Right atrium auricular region (tissue), 2 donors: ENCODE results near the gene ASIC4. TPM values are rescaled to one million over a fixed set of nuclear protein-coding genes. Genes with fewer than 3 reads are reported as not detected.

Experiments
- DNase-seq: peaks from one replicate; pipeline ENCODE4 v3.0.0-alpha.2; 2019; ENCODE audit warnings: low spot score
- H3K27ac ChIP-seq, 2 donors: fragments of 200-600 bp; sonication (generic); 1 replicate in 1 of 2; 2 replicates in 1 of 2; pipeline ENCODE4 v1.5.1; 2016 to 2019
- H3K27me3 ChIP-seq, 2 donors: fragments of 200-600 bp; sonication (generic); one replicate each; pipeline versions ENCODE4 v1.5.1 to v1.6.0; 2017 to 2019
- H3K36me3 ChIP-seq: fragments of 200-600 bp; sonication (generic); one replicate; pipeline ENCODE4 v1.5.1; 2016
- H3K4me1 ChIP-seq, 2 donors: fragments of 200-600 bp; sonication (generic); one replicate each; pipeline versions ENCODE4 v1.5.1 to v1.6.0; 2017 to 2019
- H3K4me3 ChIP-seq, 2 donors: fragments of 200-600 bp; sonication (generic); 1 replicate in 1 of 2; 2 replicates in 1 of 2; pipeline ENCODE4 v1.5.1; 2017 to 2019; ENCODE audit warnings: mild to moderate bottlenecking in 1 of 2, moderate library complexity in 1 of 2
- H3K9me3 ChIP-seq, 2 donors: fragments of 200-600 bp; sonication (generic); one replicate each; pipeline ENCODE4 v1.5.1; 2019
- CTCF ChIP-seq, 2 donors: fragments of 200-600 bp; sonication (generic); IDR thresholded peaks; one replicate each; pipeline ENCODE4 v1.5.1; 2019; ENCODE audit warnings: antibody characterized with exemption in 2 of 2
- total RNA-seq, 2 donors: library from RNA; depleted of rRNA; stranded (reverse); fragments of >200 nt; gene quantifications; one replicate each; pipeline ENCODE4 v1.1.0, GENCODE V29; 2016

The ASIC4 gene
- total RNA-seq, 2 donors from 2014 or later = not detected

- TF ChIP-seq CTCF (IDR thresholded peaks at IDR 0.05) = no peak
- no peak overlapping the region for H3K27ac ChIP-seq
- no peaks in the 10 kb centered on the region for H3K27me3 ChIP-seq
- DNase-seq = no peak
- no peak overlapping the region for H3K4me3 ChIP-seq
- no peaks in the 10 kb centered on the region for H3K9me3 ChIP-seq
- peaks cover 0 to 14% of the 10 kb centered on the region in 2 donors for H3K4me1 ChIP-seq
- peaks cover 32% of the 10 kb centered on the region for H3K36me3 ChIP-seq
These were observed 52.4 kb downstream of the ASIC4 start for GRCh38 chr2:219566640-219567039.

GRCh38 chr2:219567131-219567530, 52.8 kb downstream of the ASIC4 start:
- TF ChIP-seq CTCF (IDR thresholded peaks at IDR 0.05) = no peak
- no peak for DNase-seq
- Histone ChIP-seq H3K9me3 (no peaks in the 10 kb centered on the region), H3K27ac (no peak overlapping the region), H3K4me3 (no peak overlapping the region), H3K36me3 (peaks cover 27% of the 10 kb centered on the region), H3K4me1 (peaks cover 0 to 19% of the 10 kb centered on the region in 2 donors), H3K27me3 (no peaks in the 10 kb centered on the region)

GRCh38 chr2:219567791-219568361, 53.6 kb downstream of the ASIC4 start:
- no peak for DNase-seq

GRCh38 chr2:219569041-219569440, 54.8 kb downstream of the ASIC4 start:
- no peak for DNase-seq
- Histone ChIP-seq H3K9me3 (no peaks in the 10 kb centered on the region), H3K27ac (peak overlapping the region; percentile 89 to 93), H3K27me3 (no peaks in the 10 kb centered on the region), H3K4me1 (peaks cover 0 to 21% of the 10 kb centered on the region in 2 donors), H3K36me3 (peaks cover 8% of the 10 kb centered on the region), H3K4me3 (no peak overlapping the region)
- TF ChIP-seq CTCF (IDR thresholded peaks at IDR 0.05) = no peak

More at GRCh38 chr2:219567791-219568361, 53.6 kb downstream of the ASIC4 start:
- Histone ChIP-seq H3K9me3 (no peaks in the 10 kb centered on the region), H3K36me3 (peaks cover 20% of the 10 kb centered on the region), H3K27ac (peak overlapping the region in 1 of 2 donors; percentile 11), H3K27me3 (no peaks in the 10 kb centered on the region), H3K4me3 (no peak overlapping the region), H3K4me1 (peaks cover 0 to 21% of the 10 kb centered on the region in 2 donors)
- TF ChIP-seq CTCF (IDR thresholded peaks at IDR 0.05) = no peak

GRCh38 chr2:219569635-219570034, 55.4 kb downstream of the ASIC4 start:
- Histone ChIP-seq H3K4me1 (peaks cover 0 to 21% of the 10 kb centered on the region in 2 donors), H3K9me3 (no peaks in the 10 kb centered on the region), H3K27ac (peak overlapping the region; percentile 89 to 93), H3K27me3 (no peaks in the 10 kb centered on the region), H3K4me3 (peak overlapping the region in 1 of 2 donors; percentile 80), H3K36me3 (peaks cover 2% of the 10 kb centered on the region)
- no peak for DNase-seq
- no peak for TF ChIP-seq CTCF (IDR thresholded peaks at IDR 0.05)
